Stimulated activated CD4-positive, alpha-beta T cell treated with anti-CD3 and anti-CD28 coated beads, TNF-alpha, amount 100 ng/mL, for 4 hours (primary cell): Measurements from ENCODE around the gene PLET1.
A peak's percentile ranks its signal among the peaks of the same experiment; 100 is the strongest.

ENCODE experiments used
- DNase-seq, 3 experiments: peaks; one replicate each; pipeline ENCODE4 v3.0.0-alpha.2; 2020; ENCODE audit warnings: low read depth in 3 of 3

Gene PLET1

DNA sequence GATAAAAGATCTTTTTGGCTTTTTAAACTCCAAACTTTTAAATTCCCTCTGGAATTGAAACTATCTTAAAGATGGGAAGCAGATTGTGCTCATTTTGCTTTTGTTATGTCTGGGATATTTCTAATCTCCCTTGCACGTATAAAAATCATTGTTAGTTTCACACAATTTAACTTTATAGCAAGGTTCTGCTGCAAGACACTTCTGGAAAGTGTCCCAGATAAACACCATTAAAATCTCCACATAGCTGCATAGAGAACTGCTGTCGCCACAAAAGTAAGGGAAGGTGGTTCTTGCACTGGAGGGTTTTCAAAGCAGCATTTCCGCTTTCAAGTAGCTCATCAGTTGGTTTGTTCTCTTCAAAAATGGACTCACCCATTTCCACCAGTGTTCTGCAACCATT, 22.6 kb downstream of the PLET1 start:
- no peak for DNase-seq

DNA sequence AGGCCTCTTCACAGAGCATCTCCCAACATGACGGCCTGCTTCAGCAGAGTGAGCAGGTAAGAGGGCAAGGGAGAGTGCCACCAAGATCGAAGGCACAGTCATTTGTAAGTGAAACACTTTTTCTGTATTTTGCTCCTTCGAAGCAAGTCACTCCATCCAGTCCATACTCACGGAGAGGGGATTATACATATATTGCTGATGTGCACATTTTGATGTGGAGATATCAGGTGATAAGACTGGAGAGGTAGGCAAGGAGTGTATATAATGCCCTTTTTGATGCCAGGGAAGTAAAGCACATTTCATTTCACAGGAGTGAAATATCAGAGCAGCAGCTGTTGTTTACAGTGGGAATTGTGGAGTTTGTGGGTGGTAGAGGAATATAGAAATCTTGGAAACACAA, 23.2 kb downstream of the PLET1 start:
- no peak for DNase-seq

GRCh38 chr11:112235750-112236390, 24.8 kb downstream of the PLET1 start:
- DNase-seq: no peak

- no peak for DNase-seq
Observed at GRCh38 chr11:112231952-112232351, 28.7 kb downstream of the PLET1 start.

DNA sequence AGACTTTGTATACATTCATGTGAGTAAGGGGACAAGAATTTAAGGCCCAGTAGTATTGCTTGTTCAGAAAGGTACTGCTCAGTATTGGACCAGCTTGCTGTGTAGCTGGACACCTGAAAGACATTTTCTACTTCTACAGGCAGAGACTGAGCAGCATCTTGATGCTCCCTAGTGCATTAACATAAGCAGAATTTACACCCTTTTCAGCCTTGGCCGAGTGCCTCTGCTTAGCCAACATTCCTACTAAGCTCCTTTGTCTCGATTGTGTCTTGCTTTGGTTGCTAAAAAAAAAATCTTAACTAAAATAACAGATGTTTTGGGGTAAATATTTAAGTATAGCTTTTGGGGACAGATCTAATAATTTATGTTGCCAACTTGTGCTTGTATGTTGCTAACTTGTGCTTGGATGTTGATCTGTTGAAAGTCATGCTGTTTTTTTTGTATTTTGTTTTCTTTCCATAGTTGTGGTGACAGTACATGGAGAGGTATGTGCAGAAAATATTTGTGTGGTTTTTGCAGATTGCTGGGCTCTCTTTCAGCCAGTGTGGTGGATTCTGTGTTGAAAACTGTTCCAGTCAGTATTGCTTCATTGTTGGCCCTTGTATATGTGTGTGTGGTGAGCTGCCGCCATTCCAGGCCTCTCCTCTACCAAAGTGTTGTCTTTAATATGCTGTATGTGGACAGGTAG, 30.8 kb downstream of the PLET1 start:
- no peak for DNase-seq

DNA sequence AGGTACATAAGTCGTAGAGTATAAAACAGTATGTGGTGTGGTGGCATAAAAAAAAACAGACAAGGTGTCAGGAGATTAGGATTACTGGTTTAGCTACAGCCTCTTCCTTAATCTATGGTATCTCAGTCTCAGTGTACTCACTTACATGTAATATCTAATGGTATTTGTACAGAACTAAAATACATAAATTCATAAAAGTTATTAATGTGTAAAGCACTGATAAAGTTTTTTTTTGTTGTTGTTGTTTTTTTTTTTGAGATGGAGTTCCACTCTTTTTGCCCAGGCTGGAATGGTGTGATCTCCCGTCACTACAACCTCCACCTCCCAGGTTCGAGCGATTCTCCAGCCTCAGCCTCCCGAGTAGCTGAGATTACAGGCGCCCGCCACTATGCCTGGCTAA, 31.5 kb downstream of the PLET1 start:
- no peak for DNase-seq

- DNase-seq: no peak
Observed at GRCh38 chr11:112228706-112229105, 32.0 kb downstream of the PLET1 start.

- DNase-seq: no peak
Observed at GRCh38 chr11:112227471-112227870, 33.2 kb downstream of the PLET1 start.

DNA sequence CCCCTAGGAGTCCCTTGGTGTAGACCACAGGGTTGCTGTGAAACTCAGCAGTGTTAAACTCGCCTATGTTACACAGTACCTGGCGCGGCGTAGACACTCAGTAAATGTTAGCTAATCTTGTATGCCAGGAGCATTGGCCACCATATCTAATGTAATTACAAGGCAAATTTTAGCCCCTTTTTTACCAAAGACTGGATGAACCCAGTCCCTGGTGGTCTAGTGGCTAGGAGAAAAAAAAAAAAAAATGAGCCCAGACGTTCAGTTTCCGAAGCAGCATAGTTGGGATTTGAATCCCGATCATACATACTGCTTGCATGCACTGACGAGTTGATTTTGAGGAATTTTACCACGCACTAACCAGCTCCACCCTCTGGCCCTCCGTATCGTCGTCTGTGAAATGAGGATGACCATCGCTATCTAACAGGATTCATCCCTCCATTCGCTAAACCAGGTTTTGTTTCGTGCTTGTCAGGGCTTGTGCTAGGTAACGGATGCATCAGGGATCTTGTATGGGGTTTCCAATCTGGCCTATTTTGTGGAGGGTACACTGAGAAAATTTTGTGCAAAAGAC, 33.7 kb downstream of the PLET1 start:
- no peak for DNase-seq

- peak; percentile 65 to 70 (median 67) for DNase-seq
Observed at GRCh38 chr11:112226062-112226830, 34.4 kb downstream of the PLET1 start, which contains the start of gene PTS. PTS (plus strand) TSS chr11:112226428; CDS start chr11:112226444, 16 bp downstream.

DNA sequence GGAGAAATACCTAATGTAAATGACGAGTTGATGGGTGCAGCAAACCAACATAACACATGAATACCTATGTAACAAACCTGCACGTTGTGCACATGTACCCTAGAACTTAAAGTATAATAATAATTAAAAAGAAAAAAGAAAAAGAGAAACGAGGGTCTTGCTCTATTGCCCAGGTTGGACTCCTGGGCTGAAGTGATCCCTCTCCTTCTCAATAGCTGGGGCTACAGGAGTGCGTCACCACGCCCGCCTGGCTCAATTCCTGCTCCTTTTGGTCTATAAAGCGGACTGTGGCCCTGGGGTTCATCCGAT, 35.0 kb downstream of the PLET1 start:
- peak in 1 of 3 experiments; percentile 5 for DNase-seq

- DNase-seq: no peak
Observed at GRCh38 chr11:112223754-112224532, 36.7 kb downstream of the PLET1 start.

GRCh38 chr11:112223121-112223520, 37.5 kb downstream of the PLET1 start:
- no peak for DNase-seq

DNA sequence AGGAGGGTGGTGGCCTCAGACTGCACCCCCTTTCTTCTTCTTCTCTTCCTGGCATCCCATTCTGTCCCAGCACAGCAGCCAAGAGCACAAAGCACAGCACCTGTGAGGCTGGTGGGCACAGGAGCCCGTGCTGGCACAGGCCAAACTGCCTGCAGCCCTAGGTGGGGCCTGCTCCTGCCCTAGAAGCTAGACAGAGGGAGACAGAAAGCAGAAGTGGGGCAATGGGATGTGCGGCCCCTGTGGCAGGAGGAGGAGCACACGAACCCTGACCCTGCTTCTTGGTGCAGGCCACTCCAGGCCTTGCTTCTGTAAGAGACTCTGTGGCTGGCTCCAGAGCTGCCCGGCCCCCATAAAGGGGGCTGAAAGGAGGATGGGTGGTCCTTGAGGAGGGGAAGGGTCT, 38.4 kb downstream of the PLET1 start:
- no peak for DNase-seq

- DNase-seq: no peak
Observed at GRCh38 chr11:112221274-112221835, 39.3 kb downstream of the PLET1 start.

DNA sequence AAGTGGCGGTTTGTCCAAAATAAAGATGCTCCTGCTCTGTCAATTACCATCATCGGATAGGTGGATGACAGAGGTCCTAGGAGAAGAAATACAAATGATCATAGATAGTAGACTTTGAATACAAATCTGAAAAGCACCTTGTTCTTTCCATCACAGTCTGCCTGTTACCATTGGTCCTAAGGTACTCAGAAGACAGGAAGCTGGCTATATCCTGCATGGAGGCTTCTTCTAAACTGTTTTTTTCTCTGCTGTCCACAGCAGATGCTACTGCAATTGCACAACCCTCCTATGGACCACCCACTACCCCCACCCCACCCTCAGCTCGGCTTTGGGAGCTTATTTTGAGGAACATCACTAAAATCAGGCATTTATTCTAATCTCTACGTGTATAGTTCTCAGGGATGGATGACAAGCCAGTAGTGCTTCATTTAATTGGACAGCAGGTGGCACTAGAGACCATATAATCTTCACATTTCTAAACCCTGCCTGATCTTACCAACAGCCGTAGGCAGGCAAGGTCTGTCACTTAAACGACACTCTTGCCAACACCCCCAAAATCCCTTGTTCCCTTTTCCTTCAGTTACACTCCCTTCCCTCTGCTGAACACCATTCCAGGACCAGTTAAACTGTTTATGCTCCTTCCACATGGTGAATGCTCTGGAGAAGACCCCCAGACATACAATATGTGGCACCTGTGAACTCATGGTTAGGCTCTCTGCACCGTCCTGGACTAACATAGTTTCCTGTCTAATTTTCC, 41.0 kb downstream of the PLET1 start:
- peak in 1 of 3 experiments; percentile 5 for DNase-seq

GRCh38 chr11:112216561-112217105, 44.0 kb downstream of the PLET1 start:
- DNase-seq: no peak

DNA sequence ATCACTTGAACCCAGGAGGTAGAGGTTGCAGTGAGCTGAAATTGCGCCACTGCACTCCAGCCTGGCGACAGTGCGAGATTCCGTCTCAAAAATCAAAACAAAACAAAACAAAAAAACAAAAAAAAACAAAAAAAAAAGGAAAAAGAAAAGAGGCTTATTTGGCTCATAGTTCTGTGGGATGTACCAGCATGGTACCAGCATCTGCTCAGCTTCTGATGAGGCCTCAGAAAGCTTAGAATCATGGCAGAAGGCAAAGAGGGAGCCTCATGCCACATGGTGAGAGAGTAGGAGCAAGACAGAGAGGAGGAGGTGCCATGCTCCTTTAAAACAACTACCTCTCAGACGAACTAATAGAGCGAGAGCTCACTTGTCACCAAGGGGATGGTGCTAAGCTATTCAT, 45.0 kb downstream of the PLET1 start:
- no peak for DNase-seq

DNA sequence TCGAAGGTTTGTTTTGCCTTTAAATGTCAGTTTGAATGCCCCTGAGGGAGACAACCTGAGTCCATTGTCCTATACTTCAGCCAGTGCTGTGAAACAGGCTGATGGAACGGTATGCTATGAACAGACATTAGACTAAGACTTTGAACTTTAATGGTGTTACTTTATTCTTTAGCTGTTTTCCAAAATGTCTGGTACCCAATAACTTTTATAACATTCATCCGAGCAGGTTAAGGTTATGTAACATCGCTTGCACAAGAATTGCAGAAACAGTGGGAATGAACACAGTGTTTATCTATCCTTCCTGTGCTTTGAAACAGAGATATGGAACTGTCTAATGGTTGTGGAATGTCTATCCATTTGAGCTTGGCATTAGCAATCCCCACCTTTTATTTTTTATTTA, 46.9 kb downstream of the PLET1 start:
- DNase-seq: no peak

DNA sequence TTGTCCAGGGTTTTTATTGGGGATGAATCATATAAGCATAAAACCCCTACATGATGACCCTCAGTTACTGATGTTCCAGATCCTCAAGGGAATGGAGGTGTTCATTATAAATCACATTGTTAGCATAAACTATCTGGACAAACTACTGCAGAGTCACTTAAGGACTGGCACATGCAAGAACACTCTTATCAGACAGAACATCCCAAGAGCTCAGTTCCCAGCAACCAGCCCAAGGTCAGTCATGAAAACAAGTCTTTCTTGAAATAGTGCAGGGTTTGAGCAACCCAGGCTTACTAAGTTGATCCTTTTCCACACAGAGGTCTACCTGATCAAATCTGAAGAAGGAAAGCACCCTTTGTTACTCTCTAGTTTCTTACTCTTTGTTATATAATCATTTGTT, 48.0 kb downstream of the PLET1 start:
- no peak for DNase-seq
